K562 (cell line): Measurements from ENCODE around the gene HMBS. TPM values are rescaled to one million over a fixed set of nuclear protein-coding genes. Genes with fewer than 3 reads are reported as not detected.

ENCODE experiments used
- ATF1 ChIP-seq, 2 experiments: fragments of 450-650 bp in 1 of 2; IDR thresholded peaks; 2 replicates each; pipeline ENCODE4 v1.6.1; 2016; ENCODE audit warnings: missing compliant biosample characterization in 1 of 2, missing genetic modification characterization in 1 of 2
- ATF6 ChIP-seq: sonication (generic); formaldehyde crosslinking; IDR thresholded peaks from 2 replicates; pipeline ENCODE4 v1.4.0; 2020; ENCODE audit warnings: mild to moderate bottlenecking, missing genetic modification reagents
- CBFA2T2 ChIP-seq: fragments of 450-650 bp; conservative IDR thresholded peaks from 2 replicates; pipeline ENCODE4 v1.6.1; 2017; ENCODE audit warnings: mild to moderate bottlenecking
- CREM ChIP-seq: IDR thresholded peaks from 2 replicates; pipeline ENCODE4 v1.6.1; 2014; ENCODE audit warnings: antibody characterized with exemption, low read depth
- ELK3 ChIP-seq: fragments of 450-650 bp; formaldehyde crosslinking; IDR thresholded peaks from 2 replicates; pipeline ENCODE4 v1.4.0; 2020; ENCODE audit warnings: mild to moderate bottlenecking
- ETS2 ChIP-seq: IDR thresholded peaks from 2 replicates; pipeline ENCODE4 v1.6.1; 2016; ENCODE audit warnings: borderline replicate concordance, missing genetic modification characterization, mild to moderate bottlenecking, moderate library complexity, missing compliant biosample characterization; ENCODE audit not compliant: poor library complexity, severe bottlenecking
- EZH2 ChIP-seq: IDR thresholded peaks from 2 replicates; pipeline ENCODE4 v1.6.1; 2012; ENCODE audit warnings: low read depth, mild to moderate bottlenecking, inconsistent platforms, low read length, borderline replicate concordance
- HDAC6 ChIP-seq: IDR thresholded peaks from 2 replicates; pipeline ENCODE4 v1.6.1; 2012; ENCODE audit warnings: low read depth, mild to moderate bottlenecking, control low read depth, inconsistent platforms, low read length, moderate library complexity
- LCOR ChIP-seq: sonication (generic); formaldehyde crosslinking; IDR thresholded peaks from 2 replicates; pipeline ENCODE4 v1.8.0; 2022; ENCODE audit warnings: mild to moderate bottlenecking, missing genetic modification reagents
- SAFB2 ChIP-seq: fragments of 200-400 bp; formaldehyde crosslinking; IDR thresholded peaks from 2 replicates; pipeline ENCODE4 v1.6.1; 2018; ENCODE audit warnings: borderline replicate concordance, low read length, low read depth, moderate library complexity; ENCODE audit not compliant: severe bottlenecking
- SMC3 ChIP-seq: conservative IDR thresholded peaks from 2 replicates; pipeline ENCODE4 v1.6.1; 2011; ENCODE audit warnings: low read depth, low read length, improper control_type of control experiment; ENCODE audit not compliant: insufficient read depth
- SRSF7 ChIP-seq: fragments of 200-400 bp; formaldehyde crosslinking; optimal IDR thresholded peaks from 2 replicates; pipeline ENCODE3; 2017; ENCODE audit warnings: mild to moderate bottlenecking, low read depth, low read length
- TAF9B ChIP-seq: fragments of 450-650 bp; IDR thresholded peaks from 2 replicates; pipeline ENCODE4 v1.6.1; 2018; ENCODE audit warnings: mild to moderate bottlenecking; ENCODE audit not compliant: partially characterized antibody
- TEAD4 ChIP-seq, 2 experiments: sonication (generic) in 1 of 2; formaldehyde crosslinking in 1 of 2; IDR thresholded peaks; 2 replicates each; pipeline versions ENCODE4 v1.6.1 to v1.8.0; 2012 to 2022; ENCODE audit warnings: borderline replicate concordance in 1 of 2, inconsistent platforms in 1 of 2, low read length in 1 of 2, mild to moderate bottlenecking in 1 of 2, missing genetic modification reagents in 1 of 2
- ZNF280A ChIP-seq: fragments of 450-650 bp; IDR thresholded peaks from 2 replicates; pipeline ENCODE4 v1.6.1; 2018; ENCODE audit warnings: mild to moderate bottlenecking, low read depth; ENCODE audit not compliant: partially characterized antibody
- ZNF354B ChIP-seq: fragments of 250-450 bp; sonication (Bioruptor Pico); IDR thresholded peaks from 2 replicates; pipeline ENCODE4 v1.4.0; 2020
- ZNF398 ChIP-seq: fragments of 250-450 bp; sonication (Bioruptor Pico); IDR thresholded peaks from 2 replicates; pipeline ENCODE4 v1.8.0; 2021; ENCODE audit warnings: moderate library complexity, mild to moderate bottlenecking, inconsistent platforms
- polyA plus RNA-seq, 8 experiments: library from polyadenylated mRNA; depleted of rRNA in 4 of 8; stranded (reverse) in 5 of 8; unstranded in 3 of 8; fragments of >200 nt; fragmentation: Nextera tagmentation in 2 of 8; fragmentation: Illumina TruSeq in 1 of 8; extraction: Ambion mirVana in 2 of 8; extraction: Trizol in 1 of 8; gene quantifications; 2 replicates each; pipeline versions ENCODE4 v1.2.1 to v1.2.3, GENCODE V29; 2011 to 2014; ENCODE audit warnings: inconsistent platforms in 1 of 8, missing spikeins in 1 of 8
- total RNA-seq, 7 experiments: library from RNA; depleted of rRNA in 6 of 7; stranded (reverse); fragments of >200 nt in 6 of 7; fragmentation: Illumina TruSeq in 2 of 7; extraction: Trizol in 2 of 7; gene quantifications; 2 replicates each; pipeline versions ENCODE4 v1.2.1 to v1.2.3, GENCODE V29; 2011 to 2021; ENCODE audit warnings: low replicate concordance in 1 of 7

Gene HMBS
- total and polyA plus RNA-seq, 9 of the 15 experiments (the other 6 are each of a cell fraction or from before 2014, with no cell fraction given) = 56.9 to 385 (median 286) TPM

- TF ChIP-seq SRSF7 = no peak
- TF ChIP-seq ELK3 = no peak
- TF ChIP-seq ZNF280A = no peak
- no peak for TF ChIP-seq TAF9B
- no peak for TF ChIP-seq HDAC6
- no peak for TF ChIP-seq ATF6
- TF ChIP-seq CREM = no peak
- TF ChIP-seq ZNF354B (CRISPR knock-in tag) = no peak
- TF ChIP-seq ZNF398 = no peak
- TF ChIP-seq LCOR (CRISPR knock-in tag) = no peak; the same call in 1 of the 2 replicates
- TF ChIP-seq ETS2 (tag) = no peak
- no peak for TF ChIP-seq CBFA2T2
- 0 out of 2 replicates have a peak, but pooled peaks have one; percentile 22 for TF ChIP-seq TEAD4 (IDR thresholded peaks at IDR 0.05; ENCODE audit: low read length)
- no peak for TF ChIP-seq TEAD4 (CRISPR knock-in tag; IDR thresholded peaks at IDR 0.05; ENCODE audit: borderline replicate concordance)
- TF ChIP-seq EZH2 = no peak
- TF ChIP-seq SAFB2 = no peak
- TF ChIP-seq SMC3 = 0 out of 2 replicates have a peak, but pooled peaks have one; percentile 10
- no peak for TF ChIP-seq ATF1 (CRISPR knock-in tag; IDR thresholded peaks at IDR 0.05)
- TF ChIP-seq ATF1 (tag; IDR thresholded peaks at IDR 0.05) = no peak
Observed at GRCh38 chr11:119093942-119094815, 9.5 kb downstream of the HMBS start (continued).
